Right lobe of liver (tissue), 6 donors: ENCODE results near the gene UTRN. TPM values are rescaled to one million over a fixed set of nuclear protein-coding genes. Genes with fewer than 3 reads are reported as not detected.

Experiments
- ATAC-seq, 4 donors: fragments of 200-7000 bp; cut with Tn5 transposase; one replicate each; pipeline ENCODE4 v1.9.1; 2020; ENCODE audit warnings: mild to moderate bottlenecking in 4 of 4, moderate library complexity in 4 of 4
- DNase-seq, 3 donors: peaks; one replicate each; pipeline ENCODE4 v3.0.0-alpha.2; 2020
- H3K27ac ChIP-seq, 3 donors: fragments of 200-600 bp; one replicate each; pipeline ENCODE4 v1.8.0; 2022
- H3K27me3 ChIP-seq, 2 donors: fragments of 200-600 bp; one replicate each; pipeline ENCODE4 v1.8.0; 2022
- H3K36me3 ChIP-seq, 4 donors: fragments of 200-600 bp; sonication (generic) in 1 of 4; one replicate each; pipeline versions ENCODE4 v1.5.1 to v1.8.0; 2017 to 2022; ENCODE audit warnings: control low read depth in 1 of 4
- H3K4me1 ChIP-seq, 4 donors: fragments of 200-600 bp; sonication (generic) in 1 of 4; one replicate each; pipeline versions ENCODE4 v1.5.1 to v1.8.0; 2017 to 2022; ENCODE audit warnings: control low read depth in 1 of 4
- H3K4me3 ChIP-seq, 3 donors: fragments of 200-600 bp; one replicate each; pipeline ENCODE4 v1.8.0; 2022
- H3K9me3 ChIP-seq, 4 donors: fragments of 200-600 bp; sonication (generic) in 1 of 4; one replicate each; pipeline versions ENCODE4 v1.5.1 to v1.8.0; 2017 to 2022; ENCODE audit warnings: control low read depth in 1 of 4
- CTCF ChIP-seq, 4 donors: fragments of 200-600 bp in 3 of 4; fragments of 450-650 bp in 1 of 4; IDR thresholded peaks; one replicate each; pipeline versions ENCODE4 v1.5.1 to v1.8.0; 2016 to 2022; ENCODE audit warnings: antibody characterized with exemption in 4 of 4, mild to moderate bottlenecking in 2 of 4
- POLR2A ChIP-seq: fragments of 450-650 bp; IDR thresholded peaks from one replicate; pipeline ENCODE4 v1.6.1; 2017; ENCODE audit warnings: antibody characterized with exemption, mild to moderate bottlenecking
- whole genome bisulfite sequencing: methylation state at CpG from one replicate; pipeline ENCODE4 v1.1.6; 2018; ENCODE audit warnings: low coverage, low lambda C conversion rate; ENCODE audit not compliant: insufficient coverage; ENCODE audit errors: missing lambda C conversion rate; 5-methylcytosine and 5-hydroxymethylcytosine counted together
- intact Hi-C, 2 donors: fragments of 100-400 bp; cut with DNase I; formaldehyde crosslinking; loops; one replicate each; pipeline versions ENCODE4 v1.11.2 to v1.14.1; 2022
- total RNA-seq, 6 experiments: library from RNA; depleted of rRNA in 2 of 6; stranded (reverse); fragments of >200 nt in 2 of 6; fragmentation: NEBNext Ultra II Directional in 3 of 6; extraction: Animal tissue kit (Norgen Biotek cat#: 25700) in 3 of 6; gene quantifications; one replicate each; pipeline versions ENCODE4 v1.1.0 to v1.2.4, GENCODE V29; 2016 to 2023
- donor health status: DM: no; HTN: yes; CAD: no.
- donor health status: DM: no; HTN: no; CAD: no.
- donor health status: DM: no; HTN: no; CAD: no.
- donor health status: DM: no; HTN: yes; CAD: no.
- donor health status: DM: no; HTN: yes; CAD: no.

The UTRN gene
- total RNA-seq, 6 experiments from 2014 or later, result 27.7 to 66.5 (median 40.8) TPM

GRCh38 chr6:144320741-144321140 is 35.6 kb downstream of the UTRN start:
- ATAC-seq, result peak in 2 of 4 donors; percentile 20 to 30
- Histone ChIP-seq H3K36me3 (no peaks in the 10 kb centered on the region), H3K4me3 (no peak overlapping the region), H3K27me3 (no peaks in the 10 kb centered on the region), H3K4me1 (peaks cover 0 to 25% (median 2%) of the 10 kb centered on the region in 4 donors), H3K27ac (no peak overlapping the region), H3K9me3 (no peaks in the 10 kb centered on the region)
- TF ChIP-seq POLR2A (no peak), CTCF (IDR thresholded peaks at IDR 0.05) (no peak)
- intact Hi-C loops, result no loop called here
- WGBS, result 51% methylated on average over 5 of the region's 5 CpGs
- DNase-seq, result no peak

GRCh38 chr6:144321839-144322591 is 36.9 kb downstream of the UTRN start:
- Histone ChIP-seq H3K9me3 (no peaks in the 10 kb centered on the region), H3K36me3 (no peaks in the 10 kb centered on the region), H3K27me3 (no peaks in the 10 kb centered on the region), H3K4me1 (peaks cover 0 to 20% (median 2%) of the 10 kb centered on the region in 4 donors), H3K4me3 (no peak overlapping the region), H3K27ac (no peak overlapping the region)
- peak; percentile 82 to 92 (median 90) for ATAC-seq
- intact Hi-C loops, result no loop called here
- DNase-seq, result no peak
- no peak for TF ChIP-seq POLR2A
- no peak for TF ChIP-seq CTCF (IDR thresholded peaks at IDR 0.05)
- WGBS, result 33% methylated on average over 6 of the region's 12 CpGs

GRCh38 chr6:144325232-144325631 is 40.1 kb downstream of the UTRN start:
- ATAC-seq, result no peak
- no peak overlapping the region for H3K4me3 ChIP-seq
- H3K27me3 ChIP-seq, result no peaks in the 10 kb centered on the region
- peaks cover 0 to 13% (median 2%) of the 10 kb centered on the region in 4 donors for H3K4me1 ChIP-seq
- no peak for DNase-seq
- 100% methylated on average over 1 of the region's 1 CpG for WGBS
- H3K36me3 ChIP-seq, result no peaks in the 10 kb centered on the region
- no peak for TF ChIP-seq CTCF (IDR thresholded peaks at IDR 0.05)
- TF ChIP-seq POLR2A, result no peak
- intact Hi-C loops, result no loop called here
- no peak overlapping the region for H3K27ac ChIP-seq
- H3K9me3 ChIP-seq, result no peaks in the 10 kb centered on the region

GRCh38 chr6:144326393-144326792 is 41.3 kb downstream of the UTRN start:
- Histone ChIP-seq H3K27me3 (no peaks in the 10 kb centered on the region), H3K36me3 (no peaks in the 10 kb centered on the region), H3K4me1 (peaks cover 0 to 10% (median 2%) of the 10 kb centered on the region in 4 donors), H3K27ac (no peak overlapping the region), H3K9me3 (no peaks in the 10 kb centered on the region), H3K4me3 (no peak overlapping the region)
- TF ChIP-seq CTCF (IDR thresholded peaks at IDR 0.05) (no peak), POLR2A (no peak)
- DNase-seq, result no peak
- WGBS, result 67% methylated on average over 4 of the region's 4 CpGs
- intact Hi-C loops, result no loop called here
- no peak for ATAC-seq
